Keratinocyte (primary cell): ENCODE measurements around the gene PRR7.

Experiments used
- CTCF ChIP-seq, 3 experiments: IDR thresholded peaks in 1 of 3; conservative IDR thresholded peaks in 1 of 3; optimal IDR thresholded peaks in 1 of 3; 2 replicates in 2 of 3; 3 replicates in 1 of 3; pipeline versions ENCODE3 to v1.5.1; 2011; ENCODE audit warnings: low read length in 3 of 3, mild to moderate bottlenecking in 3 of 3, moderate library complexity in 2 of 3, control low read depth in 1 of 3, inconsistent platforms in 1 of 3; ENCODE audit not compliant: insufficient read depth in 2 of 3; ENCODE audit errors: extremely low read depth in 1 of 3
- EZH2 ChIP-seq: IDR thresholded peaks from one replicate; pipeline ENCODE4 v1.6.1; 2012; ENCODE audit warnings: inconsistent platforms, mild to moderate bottlenecking, low read length, moderate library complexity

- no peak for TF ChIP-seq CTCF (optimal IDR thresholded peaks at IDR 0.05 in 1 of 3, IDR thresholded peaks at IDR 0.05 in 1 of 3, conservative IDR thresholded peaks at IDR 0.05 in 1 of 3; ENCODE audit: extremely low read depth in 1 of 3, insufficient read depth in 2 of 3, low read length in 3 of 3)
- no peak for TF ChIP-seq EZH2
Observed at GRCh38 chr5:177502886-177503285, 56.3 kb downstream of the PRR7 start.
